ENCODE measurements around the gene PACS2.

PACS2 gene

DNA sequence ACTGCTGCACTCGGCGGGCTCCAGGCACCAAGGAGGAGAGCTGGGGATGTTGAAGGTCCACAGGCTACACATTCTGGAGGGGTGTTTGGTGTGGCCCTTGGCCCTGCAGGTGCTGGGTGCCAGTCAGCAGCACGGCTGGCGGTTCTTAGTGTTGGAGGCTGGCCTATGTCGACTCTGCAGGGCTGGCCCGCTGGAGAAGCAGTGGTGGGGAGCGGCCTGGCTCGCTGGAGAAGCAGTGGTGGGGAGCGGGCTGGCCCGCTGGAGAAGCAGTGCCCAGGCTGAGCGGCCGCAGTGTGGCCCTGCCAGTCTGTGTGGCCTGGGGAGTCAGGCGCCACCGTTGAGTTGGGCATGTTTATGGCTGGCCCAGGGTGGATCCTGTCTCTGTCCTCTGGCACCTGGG lies 132.4 kb downstream of the PACS2 start:
- TF ChIP-seq, protein P1, sequence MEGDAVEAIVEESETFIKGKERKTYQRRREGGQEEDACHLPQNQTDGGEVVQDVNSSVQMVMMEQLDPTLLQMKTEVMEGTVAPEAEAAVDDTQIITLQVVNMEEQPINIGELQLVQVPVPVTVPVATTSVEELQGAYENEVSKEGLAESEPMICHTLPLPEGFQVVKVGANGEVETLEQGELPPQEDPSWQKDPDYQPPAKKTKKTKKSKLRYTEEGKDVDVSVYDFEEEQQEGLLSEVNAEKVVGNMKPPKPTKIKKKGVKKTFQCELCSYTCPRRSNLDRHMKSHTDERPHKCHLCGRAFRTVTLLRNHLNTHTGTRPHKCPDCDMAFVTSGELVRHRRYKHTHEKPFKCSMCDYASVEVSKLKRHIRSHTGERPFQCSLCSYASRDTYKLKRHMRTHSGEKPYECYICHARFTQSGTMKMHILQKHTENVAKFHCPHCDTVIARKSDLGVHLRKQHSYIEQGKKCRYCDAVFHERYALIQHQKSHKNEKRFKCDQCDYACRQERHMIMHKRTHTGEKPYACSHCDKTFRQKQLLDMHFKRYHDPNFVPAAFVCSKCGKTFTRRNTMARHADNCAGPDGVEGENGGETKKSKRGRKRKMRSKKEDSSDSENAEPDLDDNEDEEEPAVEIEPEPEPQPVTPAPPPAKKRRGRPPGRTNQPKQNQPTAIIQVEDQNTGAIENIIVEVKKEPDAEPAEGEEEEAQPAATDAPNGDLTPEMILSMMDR (IDR thresholded peaks at IDR 0.05): no peak

Measured in LNCAP (cell line).